HepG2 (cell line): ENCODE results near the gene EIF4G1. TPM values are rescaled to one million over a fixed set of nuclear protein-coding genes. Genes with fewer than 3 reads are reported as not detected.

Source experiments
- AGO1 ChIP-seq: fragments of 200-400 bp; formaldehyde crosslinking; IDR thresholded peaks from 2 replicates; pipeline ENCODE4 v1.6.1; 2017; ENCODE audit warnings: mild to moderate bottlenecking, low read depth, low read length, moderate library complexity; ENCODE audit not compliant: poor library complexity, severe bottlenecking
- FUBP1 ChIP-seq: sonication (generic); formaldehyde crosslinking; IDR thresholded peaks from 2 replicates; pipeline ENCODE4 v1.5.1; 2020; ENCODE audit warnings: missing genetic modification reagents, mild to moderate bottlenecking, borderline replicate concordance
- MYC ChIP-seq: sonication (generic); formaldehyde crosslinking; IDR thresholded peaks from 2 replicates; pipeline ENCODE4 v1.9.0; 2021; ENCODE audit warnings: missing genetic modification reagents, borderline replicate concordance
- ZBED4 ChIP-seq: sonication (generic); formaldehyde crosslinking; IDR thresholded peaks from 2 replicates; pipeline ENCODE4 v1.4.0; 2020; ENCODE audit warnings: missing genetic modification reagents, borderline replicate concordance
- ZBTB4 ChIP-seq: sonication (generic); formaldehyde crosslinking; IDR thresholded peaks from 2 replicates; pipeline ENCODE4 v1.4.0; 2020; ENCODE audit warnings: missing genetic modification reagents, mild to moderate bottlenecking, borderline replicate concordance
- ZNF17 ChIP-seq: sonication (generic); formaldehyde crosslinking; IDR thresholded peaks from 2 replicates; pipeline ENCODE4 v1.5.0; 2020; ENCODE audit warnings: mild to moderate bottlenecking, missing genetic modification reagents
- ZNF672 ChIP-seq: sonication (generic); formaldehyde crosslinking; IDR thresholded peaks from 2 replicates; pipeline ENCODE4 v1.8.1; 2022; ENCODE audit warnings: missing genetic modification reagents
- ZNF678 ChIP-seq: sonication (generic); formaldehyde crosslinking; IDR thresholded peaks from 2 replicates; pipeline ENCODE4 v1.4.0; 2020; ENCODE audit warnings: mild to moderate bottlenecking, missing genetic modification reagents
- polyA plus RNA-seq, 8 experiments: library from polyadenylated mRNA; depleted of rRNA in 3 of 8; stranded (reverse) in 7 of 8; unstranded in 1 of 8; fragments of >200 nt; fragmentation: Illumina TruSeq in 4 of 8; extraction: Trizol in 4 of 8; gene quantifications; 2 replicates each; pipeline versions ENCODE4 v1.2.1 to v1.2.3, GENCODE V29; 2011 to 2016; ENCODE audit warnings: low read depth in 4 of 8, missing spikeins in 1 of 8, mixed read lengths in 1 of 8; ENCODE audit not compliant: insufficient read depth in 1 of 8
- total RNA-seq, 5 experiments: library from RNA; depleted of rRNA; stranded (reverse); fragments of >200 nt; fragmentation: Illumina TruSeq; extraction: Trizol; gene quantifications; 2 replicates each; pipeline ENCODE4 v1.2.3, GENCODE V29; 2016; ENCODE audit warnings: low read depth in 1 of 5
- TF ChIP-seq, protein P1 (sequence below): sonication (generic); formaldehyde crosslinking; IDR thresholded peaks from 2 replicates; pipeline ENCODE4 v1.4.0; 2020; ENCODE audit warnings: mild to moderate bottlenecking, missing genetic modification reagents

Gene EIF4G1
- total and polyA plus RNA-seq, 2 of the 13 experiments (the other 11 are each of a cell fraction or from before 2014, with no cell fraction given): 208 to 213 TPM

DNA sequence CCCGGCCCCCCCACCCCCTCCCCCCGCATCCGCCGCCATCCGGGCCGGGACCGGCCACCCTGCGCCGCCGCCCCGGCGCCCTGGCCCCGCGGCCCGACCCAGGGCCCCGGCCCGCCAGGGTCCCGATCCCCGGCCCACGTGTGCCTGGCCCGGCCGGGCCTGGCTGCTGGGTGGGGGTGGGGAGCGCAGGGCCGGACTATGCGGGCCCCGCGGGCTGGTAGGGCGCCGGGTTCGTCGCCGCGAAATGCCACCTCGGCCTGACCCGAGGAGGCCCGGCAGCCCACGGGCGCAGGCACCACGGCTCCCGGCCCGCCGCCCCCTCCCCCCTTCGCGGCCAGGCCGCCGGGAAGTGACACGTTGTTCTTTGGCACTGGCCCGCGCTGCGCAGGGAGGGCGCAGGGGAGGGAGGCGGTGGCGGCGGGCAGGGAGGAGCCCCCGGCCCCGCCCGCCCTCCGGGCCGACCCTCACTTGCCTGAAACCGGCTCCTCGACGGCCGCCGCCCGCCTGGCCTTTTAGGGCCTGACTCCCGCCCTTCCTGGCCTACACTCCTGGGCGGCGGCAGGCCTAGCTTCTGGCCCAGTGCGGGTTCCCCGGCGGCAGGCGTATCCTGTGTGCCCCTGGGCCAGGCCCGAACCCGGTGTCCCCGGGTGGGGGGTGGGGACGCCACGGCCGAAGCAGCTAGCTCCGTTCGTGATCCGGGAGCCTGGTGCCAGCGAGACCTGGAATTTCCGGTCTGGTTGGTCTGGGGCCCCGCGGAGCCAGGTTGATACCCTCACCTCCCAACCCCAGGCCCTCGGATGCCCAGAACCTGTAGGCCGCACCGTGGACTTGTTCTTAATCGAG, 515 bp downstream of the EIF4G1 start (continued):
- TF ChIP-seq ZNF678 (CRISPR knock-in tag): no peak
- TF ChIP-seq, protein P1, sequence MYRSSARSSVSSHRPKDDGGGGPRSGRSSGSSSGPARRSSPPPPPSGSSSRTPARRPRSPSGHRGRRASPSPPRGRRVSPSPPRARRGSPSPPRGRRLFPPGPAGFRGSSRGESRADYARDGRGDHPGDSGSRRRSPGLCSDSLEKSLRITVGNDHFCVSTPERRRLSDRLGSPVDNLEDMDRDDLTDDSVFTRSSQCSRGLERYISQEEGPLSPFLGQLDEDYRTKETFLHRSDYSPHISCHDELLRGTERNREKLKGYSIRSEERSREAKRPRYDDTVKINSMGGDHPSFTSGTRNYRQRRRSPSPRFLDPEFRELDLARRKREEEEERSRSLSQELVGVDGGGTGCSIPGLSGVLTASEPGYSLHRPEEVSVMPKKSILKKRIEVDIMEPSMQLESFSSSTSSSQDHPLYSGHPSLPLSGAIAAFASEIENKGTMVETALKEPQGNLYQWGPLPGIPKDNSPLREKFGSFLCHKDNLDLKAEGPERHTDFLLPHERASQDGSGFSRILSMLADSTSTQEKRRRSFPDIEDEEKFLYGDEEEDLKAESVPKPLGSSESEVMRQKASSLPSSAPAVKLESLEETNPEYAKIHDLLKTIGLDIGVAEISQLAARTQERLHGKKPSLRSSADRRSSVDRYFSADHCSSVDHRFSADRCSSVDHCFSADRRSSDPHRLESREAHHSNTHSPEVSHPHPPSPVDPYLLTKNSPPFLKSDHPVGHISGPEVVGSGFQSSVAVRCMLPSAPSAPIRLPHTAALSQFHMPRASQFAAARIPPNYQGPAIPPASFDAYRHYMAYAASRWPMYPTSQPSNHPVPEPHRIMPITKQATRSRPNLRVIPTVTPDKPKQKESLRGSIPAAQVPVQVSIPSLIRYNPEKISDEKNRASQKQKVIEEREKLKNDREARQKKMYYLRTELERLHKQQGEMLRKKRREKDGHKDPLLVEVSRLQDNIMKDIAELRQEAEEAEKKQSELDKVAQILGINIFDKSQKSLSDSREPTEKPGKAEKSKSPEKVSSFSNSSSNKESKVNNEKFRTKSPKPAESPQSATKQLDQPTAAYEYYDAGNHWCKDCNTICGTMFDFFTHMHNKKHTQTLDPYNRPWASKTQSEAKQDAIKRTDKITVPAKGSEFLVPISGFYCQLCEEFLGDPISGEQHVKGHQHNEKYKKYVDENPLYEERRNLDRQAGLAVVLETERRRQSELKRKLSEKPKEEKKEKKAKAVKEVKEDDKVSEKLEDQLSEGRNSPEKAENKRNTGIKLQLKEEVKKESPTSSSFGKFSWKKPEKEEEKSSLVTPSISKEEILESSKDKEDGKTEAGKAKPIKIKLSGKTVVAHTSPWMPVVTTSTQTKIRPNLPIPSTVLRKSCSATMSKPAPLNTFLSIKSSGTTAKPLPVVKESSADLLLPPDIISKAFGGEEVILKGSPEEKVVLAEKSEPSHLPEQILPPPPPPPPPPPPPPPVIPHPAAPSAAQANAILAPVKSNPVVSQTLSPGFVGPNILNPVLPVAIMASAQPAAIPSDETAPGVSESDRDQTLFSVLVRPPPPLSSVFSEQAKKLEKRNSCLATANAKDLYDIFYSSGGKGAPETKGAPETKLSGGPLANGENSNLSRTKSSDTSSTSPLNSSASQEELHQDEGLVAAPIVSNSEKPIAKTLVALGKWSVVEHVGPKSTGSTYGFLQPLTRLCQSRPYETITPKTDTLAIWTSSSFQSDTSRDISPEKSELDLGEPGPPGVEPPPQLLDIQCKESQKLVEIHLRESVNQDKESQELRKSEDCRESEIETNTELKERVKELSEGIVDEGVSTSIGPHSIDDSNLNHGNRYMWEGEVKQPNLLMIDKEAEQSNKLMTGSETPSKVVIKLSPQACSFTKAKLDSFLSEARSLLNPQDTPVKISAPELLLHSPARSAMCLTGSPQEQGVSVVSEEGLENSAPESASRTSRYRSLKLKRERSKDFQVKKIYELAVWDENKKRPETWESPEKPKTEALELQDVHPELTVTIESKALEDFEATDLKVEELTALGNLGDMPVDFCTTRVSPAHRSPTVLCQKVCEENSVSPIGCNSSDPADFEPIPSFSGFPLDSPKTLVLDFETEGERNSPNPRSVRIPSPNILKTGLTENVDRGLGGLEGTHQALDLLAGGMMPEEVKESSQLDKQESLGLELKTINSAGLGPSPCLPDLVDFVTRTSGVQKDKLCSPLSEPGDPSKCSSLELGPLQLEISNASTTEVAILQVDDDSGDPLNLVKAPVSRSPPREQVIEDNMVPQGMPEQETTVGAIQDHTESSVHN: no peak
- TF ChIP-seq ZNF17: no peak
- TF ChIP-seq ZNF672 (CRISPR knock-in tag): no peak
- TF ChIP-seq MYC: peak; percentile 81; the same call in 1 of the 2 replicates
- TF ChIP-seq AGO1: no peak
- TF ChIP-seq ZBTB4 (CRISPR knock-in tag): no peak
- TF ChIP-seq FUBP1 (CRISPR knock-in tag): no peak
- peak; percentile 24; the same call in 1 of the 2 replicates for TF ChIP-seq ZBED4 (CRISPR knock-in tag)
